GM13977 (cell line): ENCODE data around the gene SNAP47.

Source experiments
- DNase-seq: peaks from one replicate; pipeline ENCODE4 v3.0.0; 2012; ENCODE audit warnings: low spot score
- CTCF ChIP-seq: IDR thresholded peaks from 2 replicates; pipeline ENCODE4 v1.5.1; 2012; ENCODE audit warnings: mild to moderate bottlenecking, control low read depth; ENCODE audit not compliant: insufficient read depth; ENCODE audit errors: extremely low read depth, missing control alignments
- in situ Hi-C: fragments of 300-500 bp; cut with MboI; formaldehyde crosslinking; loops from one replicate; pipeline ENCODE4 v1.12.0; 2022; ENCODE audit warnings: low sequenced_read_pairs, low pct_unique_long_range_greater_than_20kb, mixed read lengths, inconsistent platforms; ENCODE audit not compliant: unreplicated experiment

The SNAP47 gene

DNA sequence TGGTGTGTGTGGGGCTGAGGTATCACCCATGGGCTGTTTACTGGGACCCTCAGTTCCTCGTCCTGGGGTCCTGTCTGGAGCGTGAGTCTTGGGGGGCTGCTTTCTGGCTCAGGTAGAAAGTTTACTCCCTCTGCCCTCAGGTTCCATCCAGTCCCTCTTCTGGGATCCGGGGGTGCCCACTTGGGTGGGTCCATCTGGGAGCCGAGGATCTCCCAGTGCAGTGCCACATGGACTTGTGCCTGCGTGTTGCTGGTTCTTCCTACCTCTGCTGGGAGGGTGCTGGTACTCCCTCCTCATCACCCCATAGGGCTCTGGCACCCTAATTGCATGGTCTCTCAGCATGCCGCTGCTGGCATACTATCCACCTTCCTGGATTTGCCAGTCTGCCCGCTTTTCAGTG lies 14.0 kb downstream of the SNAP47 start:
- DNase-seq: no peak
- in situ Hi-C loops: no loop called here
- TF ChIP-seq CTCF: no peak

GRCh38 chr1:227749916-227750710 lies 14.9 kb downstream of the SNAP47 start:
- TF ChIP-seq CTCF: no peak
- DNase-seq: no peak
- in situ Hi-C loops: no loop called here

- in situ Hi-C loops: no loop called here
- DNase-seq: no peak
- TF ChIP-seq CTCF: no peak
These were observed 18.9 kb downstream of the SNAP47 start for GRCh38 chr1:227753999-227754711.

GRCh38 chr1:227754958-227755357 lies 19.7 kb downstream of the SNAP47 start:
- in situ Hi-C loops: no loop called here
- no peak for TF ChIP-seq CTCF
- DNase-seq: no peak

DNA sequence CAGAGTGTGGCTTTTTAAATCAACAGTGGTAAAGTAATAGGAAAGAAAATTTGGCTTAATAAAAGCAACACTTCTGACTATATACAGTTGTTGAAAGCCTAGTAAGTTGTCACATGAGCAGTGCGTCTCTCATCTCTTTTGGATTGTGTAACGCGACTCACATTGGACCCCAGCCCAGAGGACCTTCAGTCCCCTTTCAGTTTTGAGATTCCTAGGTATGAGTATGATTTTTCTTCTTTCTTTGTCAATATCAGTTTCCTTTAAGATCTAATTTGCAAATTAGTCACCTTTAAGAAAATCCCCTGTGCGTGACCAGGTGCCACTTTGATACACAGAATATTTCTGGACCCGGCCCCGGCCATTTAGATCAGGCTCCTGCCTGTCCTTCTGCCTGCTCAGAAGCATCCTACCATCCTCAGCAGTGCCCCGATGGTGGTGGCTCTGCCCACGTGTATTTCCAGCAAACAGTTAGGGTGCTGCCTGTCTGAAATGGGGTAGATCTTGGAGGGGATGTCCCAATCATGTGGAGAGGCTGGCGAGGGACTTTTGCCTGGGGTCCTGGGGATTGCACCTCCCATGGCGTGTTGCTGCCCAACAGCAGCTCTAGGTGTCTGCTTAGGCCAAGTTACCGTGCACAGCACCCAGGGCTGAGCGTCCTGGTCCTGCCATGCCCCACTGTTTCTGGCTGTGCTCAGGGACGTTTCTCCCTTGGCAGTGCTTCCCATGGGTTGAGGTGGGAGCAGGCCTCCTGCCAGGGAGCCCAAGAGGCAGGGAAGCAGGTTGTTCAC lies 21.1 kb downstream of the SNAP47 start:
- DNase-seq: peak; percentile 54
- TF ChIP-seq CTCF: no peak
- in situ Hi-C loops: no loop called here

GRCh38 chr1:227757781-227758180 lies 22.5 kb downstream of the SNAP47 start:
- DNase-seq: no peak
- TF ChIP-seq CTCF: no peak
- in situ Hi-C loops: no loop called here
